ENCODE results near the gene GORAB. TPM values are rescaled to one million over a fixed set of nuclear protein-coding genes. Genes with fewer than 3 reads are reported as not detected.

GORAB gene
- total and polyA plus RNA-seq, 2 of the 4 experiments (the other 2 are of a cell fraction), result 11.3 to 14.0 TPM

GRCh38 chr1:170560681-170561285 lies 28.8 kb downstream of the GORAB start:
- Histone ChIP-seq H3K27ac (ENCODE audit: insufficient read depth, low read length) (no peak overlapping the region), H3K27me3 (ENCODE audit: control insufficient read depth, insufficient read depth, low read length) (no peaks in the 10 kb centered on the region), H2AK9ac (replicated peaks; ENCODE audit: low read depth, low read length, poor library complexity) (no peak overlapping the region), H2BK15ac (ENCODE audit: low read depth, low read length) (no peak overlapping the region), H3K14ac (replicated peaks; ENCODE audit: low read depth, low read length) (no peak overlapping the region), H3K4me1 (ENCODE audit: control insufficient read depth, insufficient read depth, low read length) (peaks cover 13% of the 10 kb centered on the region), H3K9me3 (ENCODE audit: control insufficient read depth, insufficient read depth, low read length) (peaks cover 10% of the 10 kb centered on the region; the same call in 1 of the 2 replicates), H3K79me1 (ENCODE audit: low read depth in 1 of 2, low read length in 2 of 2) (no peaks in the 10 kb centered on the region; a peak in 1 of 4 replicates), H4K8ac (ENCODE audit: low read depth in 2 of 2, low read length in 2 of 2) (no peak overlapping the region), H3K4me2 (ENCODE audit: low read depth, low read length) (no peak overlapping the region), H4K20me1 (ENCODE audit: insufficient read depth, low read length) (no peaks in the 10 kb centered on the region), H3K56ac (ENCODE audit: extremely low read depth, insufficient read depth, low read length) (no peak overlapping the region), H2BK5ac (ENCODE audit: low read depth, low read length, poor library complexity, severe bottlenecking) (no peak overlapping the region), H3K4ac (ENCODE audit: low read depth, low read length) (no peak overlapping the region), H4K91ac (ENCODE audit: insufficient read depth, low read depth, low read length) (no peak overlapping the region), H2AK5ac (ENCODE audit: low read depth, low read length) (no peak overlapping the region), H3K9me1 (ENCODE audit: insufficient read depth, low read length) (peaks cover 6% of the 10 kb centered on the region; the same call in 1 of the 2 replicates), H2BK20ac (ENCODE audit: low read depth, low read length) (no peak overlapping the region), H3K9ac (ENCODE audit: low read depth, low read length) (no peak overlapping the region), H4K5ac (ENCODE audit: low read depth, low read length) (no peak overlapping the region), H2AFZ (replicated peaks; ENCODE audit: low read length, poor library complexity) (no peak overlapping the region), H3K36me3 (ENCODE audit: control insufficient read depth, insufficient read depth, low read length) (no peaks in the 10 kb centered on the region), H3K18ac (ENCODE audit: low read depth, low read length) (no peak overlapping the region), H3K23ac (ENCODE audit: low read depth, low read length) (no peak overlapping the region), H3K4me3 (ENCODE audit: insufficient read depth, low read depth, low read length) (no peak overlapping the region), H2BK120ac (ENCODE audit: low read depth, low read length) (no peak overlapping the region)
- WGBS, 2 experiments (ENCODE audit: extremely low coverage in 2 of 2, insufficient read length in 1 of 2), result no CpG with 5 or more reads among the region's 4 CpGs
- TF ChIP-seq RAD21 (IDR thresholded peaks at IDR 0.05; ENCODE audit: low read length) (no peak), SMC3 (IDR thresholded peaks at IDR 0.05; ENCODE audit: low read depth, low read length) (no peak), CHD1 (IDR thresholded peaks at IDR 0.05; ENCODE audit: low read depth, low read length) (no peak), MAFK (IDR thresholded peaks at IDR 0.05; ENCODE audit: low read depth, low read length) (no peak), MXI1 (IDR thresholded peaks at IDR 0.05; ENCODE audit: borderline replicate concordance, low read depth, low read length) (no peak), ELK1 (IDR thresholded peaks at IDR 0.05; ENCODE audit: borderline replicate concordance, low read depth, low read length) (no peak), CTCF (conservative IDR thresholded peaks at IDR 0.05; ENCODE audit: low read depth, low read length) (no peak), MAZ (IDR thresholded peaks at IDR 0.05; ENCODE audit: borderline replicate concordance, low read depth, low read length) (no peak), USF2 (IDR thresholded peaks at IDR 0.05; ENCODE audit: low read depth, low read length) (no peak), POLR2A (IDR thresholded peaks at IDR 0.05; ENCODE audit: low read depth, low read length) (no peak), RCOR1 (IDR thresholded peaks at IDR 0.05; ENCODE audit: insufficient replicate concordance, low read length) (no peak), CEBPB (IDR thresholded peaks at IDR 0.05; ENCODE audit: low read depth, low read length) (no peak), BHLHE40 (IDR thresholded peaks at IDR 0.05; ENCODE audit: low read depth, low read length) (no peak), RFX5 (IDR thresholded peaks at IDR 0.05; ENCODE audit: low read depth, low read length) (no peak), NFE2L2 (IDR thresholded peaks at IDR 0.05; ENCODE audit: low read depth, low read length) (no peak), FOS (IDR thresholded peaks at IDR 0.05; ENCODE audit: low read depth, low read length) (no peak)
- in situ Hi-C loops (cut with MboI; ENCODE audit: low sequenced_read_pairs), result no loop called here
- BruUV-seq (replicated peaks), result no TSS peak
- ChIA-PET POLR2A (ENCODE audit: unreplicated experiment) (no interaction called here), CTCF (no interaction called here)
- no peak for DNase-seq
- intact Hi-C loops (cut with micrococcal nuclease), result no loop called here
- dilution Hi-C loops (cut with HindIII; ENCODE audit: low sequenced_read_pairs, unreplicated experiment), result no loop called here
- no peak for ATAC-seq (ENCODE audit: low read depth)
